Left kidney (tissue), 2 donors: ENCODE data around the gene TMEM131. TPM values are rescaled to one million over a fixed set of nuclear protein-coding genes. Genes with fewer than 3 reads are reported as not detected.
"Not testable (repeated sequence)": the region's sequence is repeated elsewhere in the genome, so short reads cannot be mapped to it uniquely, and the experiment has no call there.

Experiments used
- DNase-seq: peaks from one replicate; pipeline ENCODE4 v3.0.0-alpha.2; 2013
- polyA plus RNA-seq: library from polyadenylated mRNA; unstranded; fragments of 120-200 nt; gene quantifications from one replicate; pipeline ENCODE4 v1.2.1, GENCODE V29; 2013; ENCODE audit not compliant: insufficient read length

The TMEM131 gene
- polyA plus RNA-seq, 1 donor = 58.1 TPM

DNA sequence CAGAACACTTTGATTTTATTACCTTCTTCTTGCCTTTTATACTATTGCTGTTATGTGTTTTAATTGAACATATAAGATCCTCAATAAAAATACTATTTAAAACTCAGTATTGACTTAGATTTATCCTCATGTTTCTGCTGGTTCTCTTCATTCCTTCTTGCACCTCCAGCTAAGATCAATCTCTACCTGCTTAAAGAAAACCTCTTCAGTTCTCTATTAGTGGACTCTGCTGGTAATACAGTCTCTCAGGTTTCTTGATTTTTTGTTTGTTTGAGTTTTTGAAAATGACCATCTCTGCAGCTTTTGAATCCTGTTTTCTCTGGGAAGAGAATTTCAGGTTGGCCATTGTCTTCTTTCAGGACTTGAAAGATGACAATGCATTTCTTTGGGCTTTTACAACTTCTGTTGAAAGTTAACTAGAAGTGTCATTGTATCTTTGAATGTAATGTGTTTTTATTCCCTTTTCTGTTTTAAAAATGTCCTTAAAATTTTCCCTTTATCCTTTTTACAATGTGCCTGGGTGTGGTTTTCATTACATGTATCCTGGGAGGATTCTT, 29.8 kb upstream of the TMEM131 start:
- DNase-seq = no peak

DNA sequence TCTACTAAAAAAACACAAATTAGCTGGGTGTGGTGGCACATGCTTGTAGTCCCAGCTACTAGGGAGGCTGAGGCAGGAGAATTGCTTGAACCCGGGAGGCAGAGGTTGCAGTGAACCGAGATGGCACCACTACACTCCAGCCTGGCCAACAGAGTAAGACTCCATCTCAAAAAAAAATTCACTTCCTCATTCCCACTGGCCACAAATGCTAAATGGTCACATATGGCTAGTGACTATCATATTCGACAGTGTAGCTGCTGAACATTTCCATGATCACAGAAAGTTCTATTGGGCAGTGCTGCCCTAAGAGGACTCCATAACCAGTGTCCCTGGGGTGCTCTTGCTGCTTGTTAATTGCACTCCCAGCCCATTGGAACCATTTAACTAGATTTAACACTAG, 26.3 kb upstream of the TMEM131 start:
- DNase-seq = not testable (repeated sequence)

DNA sequence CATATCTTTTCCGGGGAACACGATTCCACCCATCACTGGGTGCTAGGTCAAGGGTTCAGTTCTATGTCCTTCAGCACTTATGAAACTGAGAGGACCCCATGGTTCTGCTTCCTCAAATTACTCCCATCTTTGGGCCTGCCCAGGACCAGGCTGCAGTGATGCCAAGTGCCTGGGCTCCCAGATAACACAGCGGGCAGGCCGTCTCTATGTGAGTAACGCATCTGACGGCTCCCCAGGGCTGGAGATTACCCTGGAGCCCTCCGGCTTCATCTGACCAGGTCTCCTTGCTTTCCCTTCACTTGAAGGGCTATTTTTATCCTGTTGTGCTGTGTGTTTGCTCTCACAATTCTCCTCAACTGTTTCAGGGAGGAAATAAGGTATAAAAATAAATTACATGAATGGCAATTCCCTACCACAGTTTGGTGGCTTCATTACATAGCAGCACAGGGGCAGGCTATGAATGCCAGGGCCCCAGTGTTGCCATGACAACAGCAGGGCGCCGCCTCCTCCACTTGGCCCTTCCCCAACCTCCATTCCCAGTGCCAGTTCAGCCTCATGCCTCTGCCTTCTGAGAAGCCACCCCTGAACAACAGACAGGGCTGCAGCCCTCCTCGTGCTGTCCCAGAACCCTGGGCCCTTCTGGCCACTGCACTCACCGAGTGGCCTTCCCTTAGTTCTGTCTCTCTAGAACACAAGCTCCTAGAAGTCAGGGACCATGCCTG, 25.4 kb upstream of the TMEM131 start:
- DNase-seq = no peak

GRCh38 chr2:98020516-98020915, 24.8 kb upstream of the TMEM131 start:
- no peak for DNase-seq

DNA sequence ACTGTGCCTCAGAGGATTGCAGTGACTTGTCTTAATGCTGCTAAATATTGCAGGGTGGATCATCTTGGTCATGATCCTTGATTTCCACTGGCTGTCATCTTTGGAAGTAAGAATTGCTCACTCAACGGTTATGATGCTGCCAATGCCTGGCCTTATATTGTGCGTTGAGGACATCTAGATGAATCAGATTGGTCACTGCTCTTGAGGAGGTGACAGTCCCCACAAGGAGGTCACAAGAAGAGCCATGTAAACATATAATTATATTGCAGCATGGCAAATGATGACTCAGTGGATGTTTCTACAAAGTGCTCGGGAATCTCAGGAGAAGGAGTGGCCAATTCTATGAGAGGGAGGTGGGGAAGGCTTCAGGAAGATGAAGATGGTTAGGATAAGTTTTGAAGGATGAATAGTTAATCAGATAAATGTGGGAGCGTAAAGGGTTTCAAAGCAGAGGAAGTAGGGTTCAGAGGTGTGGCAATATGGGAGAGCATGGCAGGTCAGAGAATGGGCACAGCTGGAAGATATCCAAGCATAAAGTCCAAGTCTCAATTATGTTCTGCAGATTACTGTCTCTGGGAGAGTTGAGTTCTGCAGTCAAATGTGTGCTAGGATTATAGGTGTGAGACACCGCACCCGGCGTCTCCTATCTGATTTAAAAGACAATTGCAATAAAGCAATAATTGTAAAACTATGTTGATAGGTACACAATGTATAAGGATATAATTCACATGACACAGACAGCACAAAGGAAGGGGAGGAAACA, 21.3 kb upstream of the TMEM131 start:
- no peak for DNase-seq

- no peak for DNase-seq
Observed at GRCh38 chr2:98015671-98016070, 19.9 kb upstream of the TMEM131 start.

DNA sequence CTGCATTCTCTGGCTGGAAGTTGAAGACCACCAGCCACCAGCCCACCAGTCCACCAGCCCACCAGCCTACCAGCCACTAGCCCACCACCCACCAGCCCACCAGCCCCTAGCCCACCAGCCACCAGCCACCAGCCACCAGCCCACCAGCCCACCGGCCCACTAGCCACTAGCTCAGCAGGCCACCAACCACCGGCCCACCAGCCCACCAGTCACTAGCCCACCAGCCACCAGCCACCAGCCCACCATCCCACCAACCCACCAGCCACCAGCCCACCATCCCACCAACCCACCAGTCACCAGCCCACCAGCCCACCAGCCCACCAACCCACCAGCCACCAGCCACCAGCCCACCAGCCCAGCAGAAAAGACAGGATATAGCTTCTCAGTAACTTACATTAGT, 18.6 kb upstream of the TMEM131 start:
- DNase-seq = no peak

DNA sequence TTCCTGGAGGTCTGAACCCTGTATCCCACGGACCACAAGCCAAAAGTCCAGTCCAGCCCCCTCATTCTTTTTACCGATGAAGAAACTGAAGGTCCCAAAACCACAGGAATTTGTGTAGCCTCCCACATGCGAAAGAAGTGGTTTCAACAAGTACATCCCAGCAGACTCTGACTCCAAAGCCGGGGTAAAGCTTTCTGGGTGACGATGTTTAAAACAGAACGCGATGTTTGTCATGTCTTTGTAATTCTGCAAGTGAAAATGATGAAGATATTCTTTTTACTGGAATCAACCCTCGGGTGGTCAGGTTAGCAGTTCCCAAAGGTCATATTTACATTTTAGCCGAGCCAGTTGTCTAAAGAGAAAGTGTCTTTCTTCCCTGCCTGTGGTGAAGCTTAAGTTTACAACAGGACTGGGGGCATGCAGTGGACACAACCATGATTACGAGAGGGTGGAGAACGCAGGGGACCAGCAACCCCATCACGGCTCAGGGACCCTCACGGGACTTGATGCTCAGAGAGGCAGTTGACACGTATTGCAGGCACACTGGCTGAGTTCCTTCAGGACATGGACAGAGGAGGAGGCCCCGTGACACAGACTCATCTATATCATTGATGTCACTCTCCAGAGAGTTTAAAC, 17.8 kb upstream of the TMEM131 start:
- no peak for DNase-seq

DNA sequence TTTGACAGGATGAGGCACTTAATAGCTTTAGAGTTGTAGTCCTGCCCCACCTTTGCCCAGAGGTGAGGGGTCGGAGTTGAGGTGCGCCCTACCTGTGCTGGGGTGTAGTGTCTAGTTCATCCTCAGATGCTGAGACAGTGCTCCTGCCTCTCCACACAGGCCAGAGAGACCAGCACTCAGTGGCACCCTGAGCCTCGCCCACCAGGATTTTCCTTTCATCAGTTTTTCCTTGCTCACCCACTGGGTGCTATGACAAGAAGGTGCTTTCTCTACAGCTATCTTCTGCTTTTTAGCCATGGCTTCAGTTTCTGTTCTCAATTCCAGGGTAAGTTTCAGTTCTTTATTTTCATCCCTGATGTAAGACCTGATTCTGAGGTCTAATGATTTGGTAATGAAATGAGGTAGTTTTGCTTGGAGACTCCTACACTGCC, 16.8 kb upstream of the TMEM131 start:
- DNase-seq = no peak

- DNase-seq = no peak
Observed at GRCh38 chr2:98009887-98010760, 14.4 kb upstream of the TMEM131 start.

GRCh38 chr2:98008415-98008814, 12.7 kb upstream of the TMEM131 start:
- DNase-seq = no peak

DNA sequence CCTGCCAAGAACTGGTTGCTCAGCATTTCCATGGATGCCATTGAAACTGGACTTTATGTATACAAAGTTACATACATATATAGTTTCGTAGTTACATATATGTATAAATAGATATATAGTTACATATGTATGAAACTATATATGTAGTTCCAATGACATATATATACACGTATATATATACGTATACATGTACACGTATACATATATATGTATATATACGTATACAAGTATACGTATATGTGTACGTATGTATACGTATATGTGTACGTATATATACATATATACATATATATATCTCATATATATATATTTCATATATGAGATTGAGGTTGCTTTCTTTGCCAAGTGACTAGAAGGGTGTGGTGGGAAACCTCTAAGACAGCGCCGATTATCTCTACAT, 10.6 kb upstream of the TMEM131 start:
- DNase-seq = no peak

GRCh38 chr2:98004613-98005012, 8.9 kb upstream of the TMEM131 start:
- no peak for DNase-seq

DNA sequence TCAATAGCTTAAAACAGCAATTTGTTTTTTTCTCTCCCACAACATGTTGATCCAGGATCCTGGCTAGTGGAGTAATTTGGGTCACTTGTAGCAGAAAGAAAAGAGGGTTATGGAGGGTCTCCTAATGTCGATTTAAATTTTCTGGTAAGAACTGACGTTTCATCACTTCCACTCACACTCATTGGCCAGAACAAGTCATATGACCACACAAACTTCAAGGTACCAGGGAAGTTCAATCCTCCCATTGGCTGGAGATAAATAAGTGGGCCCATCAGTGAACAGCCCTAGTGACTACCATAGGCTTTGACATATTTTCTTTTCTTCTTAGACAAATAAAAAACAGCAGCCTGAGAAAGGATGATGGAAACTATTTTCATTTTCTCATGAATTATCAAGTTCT, 8.3 kb upstream of the TMEM131 start:
- no peak for DNase-seq

GRCh38 chr2:97999536-97999935, 3.8 kb upstream of the TMEM131 start:
- no peak for DNase-seq

GRCh38 chr2:97998431-97999005, 2.8 kb upstream of the TMEM131 start:
- no peak for DNase-seq

DNA sequence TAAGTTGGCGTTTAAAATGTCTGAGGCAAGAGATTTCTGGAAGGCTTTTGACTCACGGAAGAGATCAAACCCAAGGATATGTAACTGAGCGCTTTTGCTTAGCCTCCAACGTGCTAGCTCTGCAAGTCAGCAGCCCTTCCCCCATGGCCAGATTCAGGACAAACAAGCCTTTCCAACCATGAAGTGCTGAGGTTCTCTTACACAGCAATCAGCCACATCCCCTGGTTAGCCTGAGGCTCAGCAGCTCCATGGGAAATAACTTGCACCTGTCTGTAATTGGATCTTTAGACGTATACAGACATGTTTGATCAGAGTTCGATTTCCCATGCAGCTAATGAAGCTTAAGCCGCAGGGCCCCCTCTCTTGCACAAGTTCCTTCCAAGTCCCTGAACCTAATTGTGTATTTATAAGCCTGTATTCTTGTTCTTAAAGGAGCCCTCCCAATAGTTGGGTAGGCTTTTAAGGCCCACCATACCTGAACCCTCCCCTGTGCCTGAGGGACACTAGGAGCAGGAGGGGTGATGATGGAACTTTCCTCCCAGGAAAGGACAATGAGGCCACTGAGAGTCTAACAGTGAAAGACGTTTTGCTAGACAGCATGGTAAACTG, 2.1 kb upstream of the TMEM131 start:
- peak; percentile 34 for DNase-seq

DNA sequence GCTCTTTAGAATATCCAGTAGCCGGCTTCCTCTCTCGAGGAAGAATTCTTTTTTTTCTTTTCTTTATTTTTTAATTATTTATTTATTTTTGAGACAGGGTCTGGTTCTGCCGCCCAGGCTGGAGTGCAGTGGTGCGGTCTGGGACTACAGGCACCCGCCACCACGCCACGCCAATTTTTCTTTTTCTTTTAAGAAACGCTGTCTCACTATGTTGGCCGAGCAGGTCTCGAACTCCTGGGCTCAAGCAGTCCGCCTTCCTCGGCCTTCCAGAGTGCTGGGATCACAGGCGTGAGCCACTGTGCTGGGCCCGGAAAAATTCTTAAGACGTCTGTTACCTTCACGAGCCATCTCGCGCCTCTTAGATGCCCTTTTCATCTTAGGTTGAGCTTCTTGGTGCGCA, 931 bp upstream of the TMEM131 start:
- DNase-seq = no peak

GRCh38 chr2:97995026-97995733, 568 bp downstream of the TMEM131 start:
- peak; percentile 32 for DNase-seq

DNA sequence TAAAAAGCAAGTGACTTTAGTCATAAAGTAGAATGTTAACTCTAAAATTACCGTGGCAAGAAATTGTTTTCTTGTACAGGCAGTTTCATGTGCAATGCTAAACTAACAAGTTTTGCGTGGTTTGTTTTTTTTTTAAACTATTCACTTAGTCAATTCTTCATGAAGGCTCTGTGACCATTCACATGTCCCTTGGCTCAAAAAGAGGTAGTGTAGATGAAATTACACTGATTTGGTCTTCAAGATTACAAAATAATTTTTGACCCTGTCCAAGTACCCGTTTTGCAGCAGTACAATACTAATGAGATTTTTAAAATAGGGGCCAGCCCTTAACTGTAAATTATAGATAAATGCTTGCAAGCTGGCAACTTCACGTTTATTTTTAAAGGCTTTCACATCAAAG, 1.3 kb downstream of the TMEM131 start:
- DNase-seq = no peak
